ENCODE measurements around the gene SSB. TPM values are rescaled to one million over a fixed set of nuclear protein-coding genes. Genes with fewer than 3 reads are reported as not detected.
A peak's percentile ranks its signal among the peaks of the same experiment; 100 is the strongest.
"Not testable (repeated sequence)": the region's sequence is repeated elsewhere in the genome, so short reads cannot be mapped to it uniquely, and the experiment has no call there.

Gene SSB
- total RNA-seq, 1 donor from 2014 or later = 72.7 TPM

DNA sequence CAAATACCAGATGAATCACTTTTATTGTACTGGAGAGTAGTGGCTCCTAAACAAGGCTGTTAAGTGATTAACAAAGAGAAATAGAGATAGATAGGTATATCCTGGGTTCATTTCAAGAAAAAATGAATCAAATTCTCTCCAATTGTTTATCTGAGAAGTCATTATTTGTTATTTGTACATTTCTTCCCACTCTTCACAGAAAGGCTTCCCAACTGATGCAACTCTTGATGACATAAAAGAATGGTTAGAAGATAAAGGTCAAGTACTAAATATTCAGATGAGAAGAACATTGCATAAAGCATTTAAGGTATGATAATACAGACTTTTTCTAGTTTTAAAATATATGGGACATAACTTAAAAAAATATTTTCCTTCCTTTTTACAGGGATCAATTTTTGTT is 7.9 kb downstream of the SSB start:
- H3K27me3 ChIP-seq (ENCODE audit: control insufficient read depth, insufficient read depth, low read length) = no peaks in the 10 kb centered on the region
- peaks cover 5% of the 10 kb centered on the region for H3K36me3 ChIP-seq (ENCODE audit: control insufficient read depth, insufficient read depth, low read length)
- no peak overlapping the region for H3K4me3 ChIP-seq (ENCODE audit: low read depth, low read length)
- DNase-seq (ENCODE audit: low read depth) (no peak), FAIRE-seq (no peak)
- TF ChIP-seq, protein P1, sequence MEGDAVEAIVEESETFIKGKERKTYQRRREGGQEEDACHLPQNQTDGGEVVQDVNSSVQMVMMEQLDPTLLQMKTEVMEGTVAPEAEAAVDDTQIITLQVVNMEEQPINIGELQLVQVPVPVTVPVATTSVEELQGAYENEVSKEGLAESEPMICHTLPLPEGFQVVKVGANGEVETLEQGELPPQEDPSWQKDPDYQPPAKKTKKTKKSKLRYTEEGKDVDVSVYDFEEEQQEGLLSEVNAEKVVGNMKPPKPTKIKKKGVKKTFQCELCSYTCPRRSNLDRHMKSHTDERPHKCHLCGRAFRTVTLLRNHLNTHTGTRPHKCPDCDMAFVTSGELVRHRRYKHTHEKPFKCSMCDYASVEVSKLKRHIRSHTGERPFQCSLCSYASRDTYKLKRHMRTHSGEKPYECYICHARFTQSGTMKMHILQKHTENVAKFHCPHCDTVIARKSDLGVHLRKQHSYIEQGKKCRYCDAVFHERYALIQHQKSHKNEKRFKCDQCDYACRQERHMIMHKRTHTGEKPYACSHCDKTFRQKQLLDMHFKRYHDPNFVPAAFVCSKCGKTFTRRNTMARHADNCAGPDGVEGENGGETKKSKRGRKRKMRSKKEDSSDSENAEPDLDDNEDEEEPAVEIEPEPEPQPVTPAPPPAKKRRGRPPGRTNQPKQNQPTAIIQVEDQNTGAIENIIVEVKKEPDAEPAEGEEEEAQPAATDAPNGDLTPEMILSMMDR (IDR thresholded peaks at IDR 0.05; ENCODE audit: insufficient read depth, low read length, severe bottlenecking) = no peak

DNA sequence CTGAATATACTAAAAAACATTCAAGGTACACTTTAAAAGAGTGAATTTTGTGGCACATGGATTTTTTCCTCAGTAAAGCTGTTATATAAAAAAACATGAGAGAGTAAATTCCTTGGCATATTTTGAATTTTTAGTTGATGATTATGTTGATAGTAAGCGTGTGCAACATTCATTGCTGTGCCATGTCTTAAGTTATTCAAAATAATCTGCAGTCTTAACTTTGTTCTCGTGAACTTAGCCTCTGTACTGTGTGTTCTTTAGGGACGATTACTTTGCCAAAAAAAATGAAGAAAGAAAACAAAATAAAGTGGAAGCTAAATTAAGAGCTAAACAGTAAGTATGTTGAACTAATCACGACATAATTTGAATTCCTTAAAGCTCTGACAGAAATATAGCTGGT is 9.6 kb downstream of the SSB start:
- TF ChIP-seq, protein P1 (IDR thresholded peaks at IDR 0.05; ENCODE audit: insufficient read depth, low read length, severe bottlenecking) = no peak
- DNase-seq (ENCODE audit: low read depth) = no peak
- Histone ChIP-seq H3K36me3 (ENCODE audit: control insufficient read depth, insufficient read depth, low read length) (peaks cover 5% of the 10 kb centered on the region), H3K27me3 (ENCODE audit: control insufficient read depth, insufficient read depth, low read length) (no peaks in the 10 kb centered on the region), H3K4me3 (ENCODE audit: low read depth, low read length) (no peak overlapping the region)
- no peak for FAIRE-seq

DNA sequence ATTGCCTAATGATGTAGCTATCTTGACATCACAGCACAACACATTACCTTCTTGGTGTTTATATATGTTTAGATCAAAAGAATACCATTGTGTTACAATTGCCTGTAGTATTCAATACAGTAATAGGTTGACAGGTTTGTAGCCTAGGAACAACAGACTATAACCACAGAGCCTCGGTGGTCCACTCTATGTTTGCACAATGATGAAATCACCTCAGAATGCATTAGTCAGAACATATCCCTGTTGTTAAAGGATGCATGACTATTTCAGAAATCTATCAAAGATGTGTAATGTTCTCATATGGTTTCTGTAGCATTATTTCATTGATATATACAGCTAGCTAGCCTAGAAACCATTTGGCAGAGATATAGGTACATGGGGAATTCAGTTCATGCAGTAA is 17.2 kb downstream of the SSB start:
- TF ChIP-seq, protein P1 (IDR thresholded peaks at IDR 0.05; ENCODE audit: insufficient read depth, low read length, severe bottlenecking) = no peak
- H3K4me3 ChIP-seq (ENCODE audit: low read depth, low read length) = no peak overlapping the region
- peaks cover 10% of the 10 kb centered on the region for H3K36me3 ChIP-seq (ENCODE audit: control insufficient read depth, insufficient read depth, low read length)
- FAIRE-seq (no peak), DNase-seq (ENCODE audit: low read depth) (peak; percentile 93)
- no peaks in the 10 kb centered on the region for H3K27me3 ChIP-seq (ENCODE audit: control insufficient read depth, insufficient read depth, low read length)

DNA sequence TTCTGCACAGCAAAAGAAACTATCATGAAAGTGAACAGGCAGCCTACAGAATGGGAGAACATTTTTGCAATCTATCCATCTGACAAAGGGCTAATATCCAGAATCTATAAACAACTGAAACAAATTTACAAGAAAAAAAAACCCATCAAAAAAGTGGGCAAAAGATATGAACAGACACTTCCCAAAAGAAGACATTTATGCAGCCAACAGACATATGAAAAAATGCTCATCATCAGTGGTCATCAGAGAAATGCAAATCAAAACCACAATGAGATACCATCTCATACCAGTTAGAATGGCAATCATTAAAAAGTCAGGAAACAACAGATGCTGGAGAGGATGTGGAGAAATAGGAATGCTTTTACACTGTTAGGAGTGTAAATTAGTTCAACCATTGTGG is 18.3 kb downstream of the SSB start:
- H3K36me3 ChIP-seq (ENCODE audit: control insufficient read depth, insufficient read depth, low read length) = peaks cover 10% of the 10 kb centered on the region
- DNase-seq (ENCODE audit: low read depth); FAIRE-seq; H3K27me3 ChIP-seq (ENCODE audit: control insufficient read depth, insufficient read depth, low read length); H3K4me3 ChIP-seq (ENCODE audit: low read depth, low read length): not testable (repeated sequence)

DNA sequence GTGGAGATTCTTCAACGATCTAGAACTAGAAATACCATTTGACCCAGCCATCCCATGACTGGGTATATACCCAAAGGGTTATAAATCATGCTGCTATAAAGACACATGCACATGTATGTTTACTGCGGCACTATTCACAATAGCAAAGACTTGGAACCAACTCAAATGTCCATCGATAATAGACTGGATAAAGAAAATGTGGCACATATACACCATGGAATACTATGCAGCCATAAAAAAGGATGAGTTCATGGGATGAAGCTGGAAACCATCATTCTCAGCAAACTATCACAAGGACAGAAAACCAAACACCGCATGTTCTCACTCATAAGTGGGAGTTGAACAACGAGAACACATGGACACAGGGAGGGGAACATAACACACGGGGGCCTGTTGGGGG is 18.7 kb downstream of the SSB start:
- not testable (repeated sequence) for H3K27me3 ChIP-seq (ENCODE audit: control insufficient read depth, insufficient read depth, low read length); H3K4me3 ChIP-seq (ENCODE audit: low read depth, low read length); FAIRE-seq; DNase-seq (ENCODE audit: low read depth)
- peaks cover 10% of the 10 kb centered on the region for H3K36me3 ChIP-seq (ENCODE audit: control insufficient read depth, insufficient read depth, low read length)

DNA sequence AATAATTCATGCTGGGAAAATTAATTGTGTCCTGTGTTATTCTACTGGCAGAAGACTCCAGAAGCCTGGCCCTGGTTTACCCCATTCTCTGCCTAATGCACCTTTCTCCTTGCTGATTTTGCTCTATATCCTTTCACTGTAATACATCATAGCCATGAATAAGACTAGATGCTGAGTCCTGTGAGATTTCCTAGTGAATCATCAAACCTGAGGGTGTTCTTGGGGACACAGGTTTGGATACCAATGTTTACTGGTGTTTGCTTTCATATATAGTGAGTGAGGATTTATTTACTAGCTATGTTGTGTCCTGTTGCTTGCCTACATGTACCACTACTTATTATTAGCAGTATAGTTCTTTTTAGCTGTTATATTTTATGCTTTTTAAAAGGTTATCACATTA is 19.6 kb downstream of the SSB start:
- Histone ChIP-seq H3K36me3 (ENCODE audit: control insufficient read depth, insufficient read depth, low read length) (peaks cover 10% of the 10 kb centered on the region), H3K27me3 (ENCODE audit: control insufficient read depth, insufficient read depth, low read length) (no peaks in the 10 kb centered on the region), H3K4me3 (ENCODE audit: low read depth, low read length) (no peak overlapping the region)
- FAIRE-seq (no peak), DNase-seq (ENCODE audit: low read depth) (peak; percentile 72)
- TF ChIP-seq, protein P1 (IDR thresholded peaks at IDR 0.05; ENCODE audit: insufficient read depth, low read length, severe bottlenecking) = no peak

DNA sequence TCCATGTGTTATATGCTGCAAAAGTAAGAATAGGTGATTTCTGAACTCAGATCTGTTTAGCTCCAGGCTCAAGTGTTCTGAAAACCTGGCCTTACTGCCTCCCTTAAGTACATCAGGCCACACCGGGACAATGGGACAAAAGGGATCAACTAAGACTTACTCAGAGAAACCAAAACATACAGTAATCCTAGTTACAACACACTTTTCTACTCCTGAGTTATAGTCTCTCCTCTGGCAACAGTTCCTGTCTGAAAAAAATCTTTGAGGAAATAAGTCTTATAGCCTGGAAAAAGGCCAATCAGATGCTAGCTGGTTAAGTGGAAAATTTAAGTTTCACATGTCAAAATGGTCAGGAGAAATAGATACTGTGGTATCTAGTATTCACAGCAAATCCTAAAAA is 20.4 kb downstream of the SSB start:
- DNase-seq (ENCODE audit: low read depth) (peak; percentile 37), FAIRE-seq (no peak)
- TF ChIP-seq, protein P1 (IDR thresholded peaks at IDR 0.05; ENCODE audit: insufficient read depth, low read length, severe bottlenecking) = no peak
- H3K4me3 ChIP-seq (ENCODE audit: low read depth, low read length) = no peak overlapping the region
- no peaks in the 10 kb centered on the region for H3K27me3 ChIP-seq (ENCODE audit: control insufficient read depth, insufficient read depth, low read length)
- H3K36me3 ChIP-seq (ENCODE audit: control insufficient read depth, insufficient read depth, low read length) = peaks cover 12% of the 10 kb centered on the region

DNA sequence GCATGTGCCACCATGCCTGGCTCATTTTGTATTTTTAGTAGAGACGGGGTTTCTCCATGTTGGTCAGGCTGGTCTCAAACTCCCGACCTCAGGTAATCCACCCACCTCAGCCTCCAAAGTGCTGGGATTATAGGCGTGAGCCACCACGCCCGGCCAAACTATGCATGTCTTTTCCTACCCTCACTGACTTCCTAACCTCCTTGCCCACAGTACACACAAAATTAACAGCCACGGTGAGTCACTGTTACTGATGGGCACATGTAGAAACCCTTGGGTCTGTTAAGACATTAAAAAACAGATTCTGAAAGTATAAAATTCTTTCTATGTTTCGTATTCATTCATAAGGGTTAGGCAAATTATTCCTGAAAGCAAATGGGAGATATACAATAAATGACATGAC is 21.4 kb downstream of the SSB start:
- not testable (repeated sequence) for H3K27me3 ChIP-seq (ENCODE audit: control insufficient read depth, insufficient read depth, low read length); H3K4me3 ChIP-seq (ENCODE audit: low read depth, low read length); FAIRE-seq
- DNase-seq (ENCODE audit: low read depth) = peak; percentile 79
- H3K36me3 ChIP-seq (ENCODE audit: control insufficient read depth, insufficient read depth, low read length) = peaks cover 12% of the 10 kb centered on the region

All from bronchial epithelial cell (primary cell).